Measurements from ENCODE around the gene POU2AF1.

POU2AF1 gene, protein sequence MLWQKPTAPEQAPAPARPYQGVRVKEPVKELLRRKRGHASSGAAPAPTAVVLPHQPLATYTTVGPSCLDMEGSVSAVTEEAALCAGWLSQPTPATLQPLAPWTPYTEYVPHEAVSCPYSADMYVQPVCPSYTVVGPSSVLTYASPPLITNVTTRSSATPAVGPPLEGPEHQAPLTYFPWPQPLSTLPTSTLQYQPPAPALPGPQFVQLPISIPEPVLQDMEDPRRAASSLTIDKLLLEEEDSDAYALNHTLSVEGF

GRCh38 chr11:111378861-111379601 lies at the start of gene POU2AF1:
Gene POU2AF1, minus strand, starts transcription at chr11:111379275. Its CDS starts 98 bp downstream, at chr11:111379177.
- peak; percentile 38 for DNase-seq (ENCODE audit: low read depth)

- DNase-seq (ENCODE audit: low read depth) = no peak
Observed at GRCh38 chr11:111428113-111428876, 49.2 kb upstream of the POU2AF1 start.

GRCh38 chr11:111427471-111427912 lies 48.4 kb upstream of the POU2AF1 start:
- no peak for DNase-seq (ENCODE audit: low read depth)

DNA sequence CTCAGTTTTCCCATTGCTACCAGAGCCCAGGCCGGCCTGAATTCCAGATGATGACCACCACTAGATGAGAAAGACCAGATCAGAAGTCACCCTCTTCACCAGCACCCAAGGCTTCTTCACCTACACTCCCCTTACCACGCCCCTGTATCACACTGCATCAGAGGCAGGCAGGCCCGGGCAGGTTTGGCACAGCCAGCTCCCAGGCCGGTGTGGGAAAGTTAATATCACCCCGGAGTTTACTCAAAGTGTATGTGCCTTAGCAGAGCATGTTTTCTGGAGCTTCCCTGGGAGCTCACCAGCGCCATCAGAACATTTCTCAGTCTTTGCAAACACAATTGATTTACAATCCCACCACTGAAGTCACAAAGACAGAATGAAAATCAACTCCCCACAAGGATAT lies 47.5 kb upstream of the POU2AF1 start:
- DNase-seq (ENCODE audit: low read depth) = no peak

GRCh38 chr11:111423250-111423615 lies 44.2 kb upstream of the POU2AF1 start:
- DNase-seq (ENCODE audit: low read depth) = no peak

DNA sequence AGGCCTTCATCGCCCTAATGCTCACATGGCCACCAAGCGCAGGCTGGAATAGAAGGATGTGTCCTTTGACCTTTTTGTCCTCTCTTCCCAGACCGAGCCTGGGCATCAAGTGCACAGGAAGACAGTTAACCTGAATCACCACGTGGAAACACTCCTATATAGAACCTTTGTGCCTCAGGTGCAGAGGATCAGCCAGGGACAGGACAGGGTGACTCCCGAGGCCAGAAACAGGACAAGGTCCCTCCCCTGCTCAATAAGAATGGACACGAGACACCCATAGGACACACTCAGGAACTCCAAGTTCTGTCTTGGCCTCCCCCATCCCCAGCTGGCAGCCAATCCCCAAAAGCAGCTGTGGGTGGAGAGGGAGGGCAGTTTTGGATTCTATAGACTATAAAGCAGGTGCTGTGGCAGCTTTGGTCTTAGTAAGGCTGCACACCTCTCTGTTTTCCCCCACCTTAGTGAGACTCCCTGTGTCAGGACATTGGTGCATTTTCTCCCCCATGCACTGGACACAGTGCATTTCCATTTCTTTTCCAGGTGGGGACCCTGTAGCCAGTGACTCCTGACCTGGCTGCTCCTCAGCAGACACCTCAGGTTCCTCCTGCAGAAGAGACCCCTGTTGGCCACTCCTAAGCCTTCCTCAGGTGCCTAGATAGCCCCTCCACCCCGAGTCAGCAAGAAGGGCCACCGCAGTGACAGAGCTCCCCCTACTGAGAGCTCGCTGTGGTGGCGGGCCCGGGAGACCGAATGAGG lies 43.6 kb upstream of the POU2AF1 start:
- no peak for DNase-seq (ENCODE audit: low read depth)

DNA sequence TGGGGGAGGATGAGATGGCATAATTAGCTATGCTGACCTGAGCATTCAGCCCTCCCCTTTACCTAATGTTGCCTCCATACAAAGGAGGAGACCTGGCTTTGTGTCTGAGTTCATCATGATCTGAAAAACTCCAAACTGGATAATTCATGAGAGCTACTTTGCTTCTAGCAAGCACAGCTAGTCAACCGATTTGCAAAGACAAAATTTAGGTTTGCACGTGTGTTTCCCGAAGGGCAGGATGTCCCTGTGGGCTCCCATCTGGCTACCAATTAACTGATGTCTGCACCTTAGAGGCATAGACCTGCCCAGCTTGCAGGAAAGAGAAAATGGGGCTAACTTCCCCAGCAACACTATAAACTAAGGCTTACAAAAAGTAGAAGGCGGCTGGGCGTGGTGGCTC lies 42.2 kb upstream of the POU2AF1 start:
- DNase-seq (ENCODE audit: low read depth) = no peak

DNA sequence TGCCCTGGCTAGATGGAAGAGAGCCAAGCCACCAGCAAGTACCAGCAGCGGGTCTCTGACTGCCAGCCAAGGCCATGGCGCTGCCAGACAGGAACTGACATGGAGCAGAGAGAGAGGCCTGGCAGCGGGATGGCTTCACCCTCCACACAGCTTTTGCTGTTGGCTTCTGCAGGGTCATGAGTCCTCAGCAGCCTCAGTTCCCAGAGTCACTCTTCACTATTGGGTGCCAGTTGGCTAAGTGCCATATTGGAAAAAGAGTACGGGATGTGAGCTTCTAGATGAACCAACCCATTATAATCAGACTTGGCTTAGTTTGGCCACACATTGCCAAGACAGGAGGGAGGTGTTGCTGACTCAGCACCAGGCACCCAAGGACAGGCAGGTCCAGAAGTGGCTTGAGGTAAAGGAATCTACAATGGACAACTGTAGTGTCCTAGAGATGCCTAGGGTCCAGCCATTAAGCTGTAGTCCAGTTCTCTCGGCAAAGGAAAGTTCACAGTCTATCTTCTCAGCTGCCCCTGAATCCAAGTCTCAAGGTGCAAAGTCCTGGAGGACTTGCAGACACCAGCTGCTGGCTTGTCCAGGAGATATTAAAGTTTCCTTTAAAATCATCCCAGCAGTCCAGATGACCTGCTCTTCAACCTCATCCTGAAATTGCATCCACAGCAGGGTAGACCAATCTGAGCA lies 40.7 kb upstream of the POU2AF1 start:
- DNase-seq (ENCODE audit: low read depth) = no peak

DNA sequence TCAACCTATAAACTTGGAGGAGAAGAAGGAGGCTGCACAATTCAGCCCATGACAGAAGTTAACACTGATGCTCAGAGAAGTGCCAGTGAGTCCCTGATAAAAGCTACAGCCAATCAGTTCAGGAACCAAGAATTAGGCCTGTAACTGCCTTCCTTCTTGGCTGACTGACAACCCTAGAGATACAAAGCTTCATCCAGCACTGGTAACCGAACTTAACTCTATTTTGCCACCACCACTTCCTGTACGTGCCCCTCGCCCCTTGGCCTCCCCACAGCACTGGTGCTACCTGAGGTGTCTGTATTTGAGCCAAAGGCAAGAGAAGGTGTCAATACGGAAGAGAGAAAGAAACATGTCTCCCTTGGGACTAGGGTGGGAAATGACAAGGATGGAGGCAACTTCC lies 40.1 kb upstream of the POU2AF1 start:
- DNase-seq (ENCODE audit: low read depth) = no peak

- no peak for DNase-seq (ENCODE audit: low read depth)
Observed at GRCh38 chr11:111418436-111418787, 39.3 kb upstream of the POU2AF1 start.

- DNase-seq (ENCODE audit: low read depth) = no peak
Observed at GRCh38 chr11:111417766-111418435, 38.8 kb upstream of the POU2AF1 start.

- DNase-seq (ENCODE audit: low read depth) = no peak
Observed at GRCh38 chr11:111417011-111417765, 38.1 kb upstream of the POU2AF1 start.

DNA sequence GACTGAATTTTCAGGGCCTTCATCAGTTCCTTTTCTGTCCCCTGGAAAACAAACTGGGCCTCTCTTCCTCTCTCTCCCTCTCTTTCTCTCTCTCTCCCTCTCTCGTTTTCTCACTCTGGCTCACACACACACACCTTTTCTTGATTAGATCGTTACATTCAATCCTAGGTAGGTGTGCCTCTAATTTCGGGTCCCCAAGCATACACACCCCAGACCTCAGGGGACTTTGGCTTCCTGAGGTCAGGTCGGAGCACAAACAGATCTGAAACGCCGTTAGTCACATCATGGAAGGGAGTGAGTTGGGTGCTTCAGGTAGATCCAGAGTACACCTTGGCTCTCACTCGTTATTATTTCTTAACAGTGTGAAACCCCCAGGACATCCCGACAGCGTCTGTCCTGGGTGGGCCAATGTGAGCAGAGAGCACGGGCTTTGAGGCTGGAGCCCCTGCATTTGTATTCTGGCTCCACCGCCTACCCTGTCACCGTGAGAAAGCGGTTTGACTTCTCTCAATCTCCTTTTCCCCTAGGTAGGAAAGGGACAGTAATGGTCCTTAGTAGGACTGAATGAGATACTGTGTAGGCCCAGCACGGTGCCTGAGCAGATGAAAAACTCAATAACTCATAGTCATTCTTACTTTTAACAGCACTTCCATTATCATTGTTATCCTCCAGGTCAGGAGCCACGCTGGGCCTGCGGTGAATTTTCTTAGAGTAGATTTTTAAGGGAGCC lies 37.3 kb upstream of the POU2AF1 start:
- DNase-seq (ENCODE audit: low read depth) = no peak

- DNase-seq (ENCODE audit: low read depth) = no peak
Observed at GRCh38 chr11:111414936-111415335, 35.9 kb upstream of the POU2AF1 start.

- DNase-seq (ENCODE audit: low read depth) = no peak
Observed at GRCh38 chr11:111414267-111414931, 35.3 kb upstream of the POU2AF1 start.

- DNase-seq (ENCODE audit: low read depth) = no peak
Observed at GRCh38 chr11:111413849-111414248, 34.8 kb upstream of the POU2AF1 start.

GRCh38 chr11:111412293-111412692 lies 33.2 kb upstream of the POU2AF1 start:
- DNase-seq (ENCODE audit: low read depth) = no peak

- DNase-seq (ENCODE audit: low read depth) = no peak
Observed at GRCh38 chr11:111411456-111411855, 32.4 kb upstream of the POU2AF1 start.

DNA sequence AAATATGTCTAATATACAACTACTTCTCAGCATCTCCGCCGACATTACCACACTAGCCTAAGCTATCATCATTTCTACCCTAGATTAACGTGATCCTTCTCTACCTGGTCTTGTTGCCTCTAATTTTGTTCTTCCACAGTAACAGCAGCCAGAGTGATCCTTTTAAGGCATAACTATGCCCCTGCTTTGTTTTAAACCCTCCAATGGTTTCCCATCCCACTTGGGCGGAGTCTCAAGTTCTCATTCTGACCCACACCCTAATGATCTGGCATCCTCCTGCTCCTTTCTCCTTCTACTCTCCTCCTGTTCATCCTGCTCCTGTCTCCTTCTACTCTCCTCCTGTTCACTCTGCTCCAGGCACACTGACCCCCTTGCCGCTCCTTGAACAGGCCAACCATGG lies 31.9 kb upstream of the POU2AF1 start:
- DNase-seq (ENCODE audit: low read depth) = no peak

Data from activated T-helper 1 cell treated with Interleukin-2 at 50 U/mL for 16 hours (primary cell).